ENCODE measurements around the gene ACADM. TPM values are rescaled to one million over a fixed set of nuclear protein-coding genes. Genes with fewer than 3 reads are reported as not detected.

The ACADM gene
- total and polyA plus RNA-seq, 2 experiments from 2014 or later = 37.7 to 52.8 TPM

DNA sequence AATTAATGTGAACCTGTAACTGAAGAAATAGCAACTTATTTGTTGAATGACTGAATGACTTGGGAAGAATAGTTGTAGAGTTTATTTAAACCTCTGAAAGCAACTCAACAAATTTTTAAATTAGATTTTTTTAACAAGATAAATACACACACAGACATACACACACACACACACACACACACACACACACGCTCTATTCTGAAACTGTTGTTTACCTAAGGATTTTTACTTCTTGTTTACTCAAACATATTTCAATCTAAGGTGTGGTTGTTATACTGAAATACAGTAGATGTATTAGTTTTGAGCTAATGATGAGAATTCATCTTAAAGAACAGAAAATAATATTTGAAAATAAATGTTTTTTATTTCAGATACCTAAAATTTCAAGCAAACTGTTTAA lies 11.5 kb downstream of the ACADM start:
- Histone ChIP-seq H3K79me2 (replicated peaks; ENCODE audit: insufficient read depth) (no peaks in the 10 kb centered on the region; the same call in 1 of the 2 replicates), H2AFZ (no peak overlapping the region), H3K9me2 (ENCODE audit: insufficient read depth) (no peaks in the 10 kb centered on the region), H3K4me1 (ENCODE audit: insufficient read depth) (no peaks in the 10 kb centered on the region), H3F3A (replicated peaks; ENCODE audit: low read depth) (no peaks in the 10 kb centered on the region), H4K20me1 (replicated peaks; ENCODE audit: insufficient read depth) (no peaks in the 10 kb centered on the region; the same call in 1 of the 2 replicates), H3K4me3 (no peak overlapping the region), H3K27me3 (ENCODE audit: insufficient read depth) (no peaks in the 10 kb centered on the region), H3K36me3 (ENCODE audit: insufficient read depth) (peaks cover 21% of the 10 kb centered on the region), H3K27ac (ENCODE audit: low read depth) (no peak overlapping the region), H3K4me2 (no peak overlapping the region)
- no peaks in the 10 kb centered on the region for H3K4me1 Mint-ChIP-seq
- DNase-seq (ENCODE audit: low spot score) = no peak
- TF ChIP-seq ZNF114 (CRISPR knock-in tag; IDR thresholded peaks at IDR 0.05) (no peak), POLR2AphosphoS5 (IDR thresholded peaks at IDR 0.05; ENCODE audit: low read depth) (no peak), ZNF331 (CRISPR knock-in tag; IDR thresholded peaks at IDR 0.05; ENCODE audit: low read depth) (no peak), EZH2phosphoT487 (IDR thresholded peaks at IDR 0.05; ENCODE audit: unreplicated experiment) (no peak), EZH2 (IDR thresholded peaks at IDR 0.05; ENCODE audit: low read depth, unreplicated experiment) (no peak), CREB1 (CRISPR knock-in tag; IDR thresholded peaks at IDR 0.05; ENCODE audit: low read depth) (no peak), STAT1 (IDR thresholded peaks at IDR 0.05; ENCODE audit: unreplicated experiment) (no peak), NANOG (IDR thresholded peaks at IDR 0.05; ENCODE audit: borderline replicate concordance) (no peak), JUNB (IDR thresholded peaks at IDR 0.05; ENCODE audit: unreplicated experiment) (no peak)
- TF ChIP-seq, protein P1, sequence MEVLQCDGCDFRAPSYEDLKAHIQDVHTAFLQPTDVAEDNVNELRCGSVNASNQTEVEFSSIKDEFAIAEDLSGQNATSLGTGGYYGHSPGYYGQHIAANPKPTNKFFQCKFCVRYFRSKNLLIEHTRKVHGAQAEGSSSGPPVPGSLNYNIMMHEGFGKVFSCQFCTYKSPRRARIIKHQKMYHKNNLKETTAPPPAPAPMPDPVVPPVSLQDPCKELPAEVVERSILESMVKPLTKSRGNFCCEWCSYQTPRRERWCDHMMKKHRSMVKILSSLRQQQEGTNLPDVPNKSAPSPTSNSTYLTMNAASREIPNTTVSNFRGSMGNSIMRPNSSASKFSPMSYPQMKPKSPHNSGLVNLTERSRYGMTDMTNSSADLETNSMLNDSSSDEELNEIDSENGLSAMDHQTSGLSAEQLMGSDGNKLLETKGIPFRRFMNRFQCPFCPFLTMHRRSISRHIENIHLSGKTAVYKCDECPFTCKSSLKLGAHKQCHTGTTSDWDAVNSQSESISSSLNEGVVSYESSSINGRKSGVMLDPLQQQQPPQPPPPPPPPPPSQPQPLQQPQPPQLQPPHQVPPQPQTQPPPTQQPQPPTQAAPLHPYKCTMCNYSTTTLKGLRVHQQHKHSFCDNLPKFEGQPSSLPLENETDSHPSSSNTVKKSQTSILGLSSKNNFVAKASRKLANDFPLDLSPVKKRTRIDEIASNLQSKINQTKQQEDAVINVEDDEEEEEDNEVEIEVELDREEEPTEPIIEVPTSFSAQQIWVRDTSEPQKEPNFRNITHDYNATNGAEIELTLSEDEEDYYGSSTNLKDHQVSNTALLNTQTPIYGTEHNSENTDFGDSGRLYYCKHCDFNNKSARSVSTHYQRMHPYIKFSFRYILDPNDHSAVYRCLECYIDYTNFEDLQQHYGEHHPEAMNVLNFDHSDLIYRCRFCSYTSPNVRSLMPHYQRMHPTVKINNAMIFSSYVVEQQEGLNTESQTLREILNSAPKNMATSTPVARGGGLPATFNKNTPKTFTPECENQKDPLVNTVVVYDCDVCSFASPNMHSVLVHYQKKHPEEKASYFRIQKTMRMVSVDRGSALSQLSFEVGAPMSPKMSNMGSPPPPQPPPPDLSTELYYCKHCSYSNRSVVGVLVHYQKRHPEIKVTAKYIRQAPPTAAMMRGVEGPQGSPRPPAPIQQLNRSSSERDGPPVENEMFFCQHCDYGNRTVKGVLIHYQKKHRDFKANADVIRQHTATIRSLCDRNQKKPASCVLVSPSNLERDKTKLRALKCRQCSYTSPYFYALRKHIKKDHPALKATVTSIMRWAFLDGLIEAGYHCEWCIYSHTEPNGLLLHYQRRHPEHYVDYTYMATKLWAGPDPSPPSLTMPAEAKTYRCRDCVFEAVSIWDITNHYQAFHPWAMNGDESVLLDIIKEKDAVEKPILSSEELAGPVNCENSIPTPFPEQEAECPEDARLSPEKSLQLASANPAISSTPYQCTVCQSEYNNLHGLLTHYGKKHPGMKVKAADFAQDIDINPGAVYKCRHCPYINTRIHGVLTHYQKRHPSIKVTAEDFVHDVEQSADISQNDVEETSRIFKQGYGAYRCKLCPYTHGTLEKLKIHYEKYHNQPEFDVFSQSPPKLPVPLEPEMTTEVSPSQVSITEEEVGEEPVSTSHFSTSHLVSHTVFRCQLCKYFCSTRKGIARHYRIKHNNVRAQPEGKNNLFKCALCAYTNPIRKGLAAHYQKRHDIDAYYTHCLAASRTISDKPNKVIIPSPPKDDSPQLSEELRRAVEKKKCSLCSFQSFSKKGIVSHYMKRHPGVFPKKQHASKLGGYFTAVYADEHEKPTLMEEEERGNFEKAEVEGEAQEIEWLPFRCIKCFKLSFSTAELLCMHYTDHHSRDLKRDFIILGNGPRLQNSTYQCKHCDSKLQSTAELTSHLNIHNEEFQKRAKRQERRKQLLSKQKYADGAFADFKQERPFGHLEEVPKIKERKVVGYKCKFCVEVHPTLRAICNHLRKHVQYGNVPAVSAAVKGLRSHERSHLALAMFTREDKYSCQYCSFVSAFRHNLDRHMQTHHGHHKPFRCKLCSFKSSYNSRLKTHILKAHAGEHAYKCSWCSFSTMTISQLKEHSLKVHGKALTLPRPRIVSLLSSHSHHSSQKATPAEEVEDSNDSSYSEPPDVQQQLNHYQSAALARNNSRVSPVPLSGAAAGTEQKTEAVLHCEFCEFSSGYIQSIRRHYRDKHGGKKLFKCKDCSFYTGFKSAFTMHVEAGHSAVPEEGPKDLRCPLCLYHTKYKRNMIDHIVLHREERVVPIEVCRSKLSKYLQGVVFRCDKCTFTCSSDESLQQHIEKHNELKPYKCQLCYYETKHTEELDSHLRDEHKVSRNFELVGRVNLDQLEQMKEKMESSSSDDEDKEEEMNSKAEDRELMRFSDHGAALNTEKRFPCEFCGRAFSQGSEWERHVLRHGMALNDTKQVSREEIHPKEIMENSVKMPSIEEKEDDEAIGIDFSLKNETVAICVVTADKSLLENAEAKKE (CRISPR knock-in tag; IDR thresholded peaks at IDR 0.05) = no peak
- TF ChIP-seq, protein P2, sequence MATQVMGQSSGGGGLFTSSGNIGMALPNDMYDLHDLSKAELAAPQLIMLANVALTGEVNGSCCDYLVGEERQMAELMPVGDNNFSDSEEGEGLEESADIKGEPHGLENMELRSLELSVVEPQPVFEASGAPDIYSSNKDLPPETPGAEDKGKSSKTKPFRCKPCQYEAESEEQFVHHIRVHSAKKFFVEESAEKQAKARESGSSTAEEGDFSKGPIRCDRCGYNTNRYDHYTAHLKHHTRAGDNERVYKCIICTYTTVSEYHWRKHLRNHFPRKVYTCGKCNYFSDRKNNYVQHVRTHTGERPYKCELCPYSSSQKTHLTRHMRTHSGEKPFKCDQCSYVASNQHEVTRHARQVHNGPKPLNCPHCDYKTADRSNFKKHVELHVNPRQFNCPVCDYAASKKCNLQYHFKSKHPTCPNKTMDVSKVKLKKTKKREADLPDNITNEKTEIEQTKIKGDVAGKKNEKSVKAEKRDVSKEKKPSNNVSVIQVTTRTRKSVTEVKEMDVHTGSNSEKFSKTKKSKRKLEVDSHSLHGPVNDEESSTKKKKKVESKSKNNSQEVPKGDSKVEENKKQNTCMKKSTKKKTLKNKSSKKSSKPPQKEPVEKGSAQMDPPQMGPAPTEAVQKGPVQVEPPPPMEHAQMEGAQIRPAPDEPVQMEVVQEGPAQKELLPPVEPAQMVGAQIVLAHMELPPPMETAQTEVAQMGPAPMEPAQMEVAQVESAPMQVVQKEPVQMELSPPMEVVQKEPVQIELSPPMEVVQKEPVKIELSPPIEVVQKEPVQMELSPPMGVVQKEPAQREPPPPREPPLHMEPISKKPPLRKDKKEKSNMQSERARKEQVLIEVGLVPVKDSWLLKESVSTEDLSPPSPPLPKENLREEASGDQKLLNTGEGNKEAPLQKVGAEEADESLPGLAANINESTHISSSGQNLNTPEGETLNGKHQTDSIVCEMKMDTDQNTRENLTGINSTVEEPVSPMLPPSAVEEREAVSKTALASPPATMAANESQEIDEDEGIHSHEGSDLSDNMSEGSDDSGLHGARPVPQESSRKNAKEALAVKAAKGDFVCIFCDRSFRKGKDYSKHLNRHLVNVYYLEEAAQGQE (IDR thresholded peaks at IDR 0.05; ENCODE audit: unreplicated experiment) = no peak
- TF ChIP-seq, protein P3, sequence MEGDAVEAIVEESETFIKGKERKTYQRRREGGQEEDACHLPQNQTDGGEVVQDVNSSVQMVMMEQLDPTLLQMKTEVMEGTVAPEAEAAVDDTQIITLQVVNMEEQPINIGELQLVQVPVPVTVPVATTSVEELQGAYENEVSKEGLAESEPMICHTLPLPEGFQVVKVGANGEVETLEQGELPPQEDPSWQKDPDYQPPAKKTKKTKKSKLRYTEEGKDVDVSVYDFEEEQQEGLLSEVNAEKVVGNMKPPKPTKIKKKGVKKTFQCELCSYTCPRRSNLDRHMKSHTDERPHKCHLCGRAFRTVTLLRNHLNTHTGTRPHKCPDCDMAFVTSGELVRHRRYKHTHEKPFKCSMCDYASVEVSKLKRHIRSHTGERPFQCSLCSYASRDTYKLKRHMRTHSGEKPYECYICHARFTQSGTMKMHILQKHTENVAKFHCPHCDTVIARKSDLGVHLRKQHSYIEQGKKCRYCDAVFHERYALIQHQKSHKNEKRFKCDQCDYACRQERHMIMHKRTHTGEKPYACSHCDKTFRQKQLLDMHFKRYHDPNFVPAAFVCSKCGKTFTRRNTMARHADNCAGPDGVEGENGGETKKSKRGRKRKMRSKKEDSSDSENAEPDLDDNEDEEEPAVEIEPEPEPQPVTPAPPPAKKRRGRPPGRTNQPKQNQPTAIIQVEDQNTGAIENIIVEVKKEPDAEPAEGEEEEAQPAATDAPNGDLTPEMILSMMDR (conservative IDR thresholded peaks at IDR 0.05; ENCODE audit: low read depth in 2 of 2) = no peak
- TF ChIP-seq, protein P4, sequence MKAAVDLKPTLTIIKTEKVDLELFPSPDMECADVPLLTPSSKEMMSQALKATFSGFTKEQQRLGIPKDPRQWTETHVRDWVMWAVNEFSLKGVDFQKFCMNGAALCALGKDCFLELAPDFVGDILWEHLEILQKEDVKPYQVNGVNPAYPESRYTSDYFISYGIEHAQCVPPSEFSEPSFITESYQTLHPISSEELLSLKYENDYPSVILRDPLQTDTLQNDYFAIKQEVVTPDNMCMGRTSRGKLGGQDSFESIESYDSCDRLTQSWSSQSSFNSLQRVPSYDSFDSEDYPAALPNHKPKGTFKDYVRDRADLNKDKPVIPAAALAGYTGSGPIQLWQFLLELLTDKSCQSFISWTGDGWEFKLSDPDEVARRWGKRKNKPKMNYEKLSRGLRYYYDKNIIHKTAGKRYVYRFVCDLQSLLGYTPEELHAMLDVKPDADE (IDR thresholded peaks at IDR 0.05) = no peak
- no peak overlapping the region for H3K27ac Mint-ChIP-seq
- no peaks in the 10 kb centered on the region for H3K9me3 Mint-ChIP-seq
- H3K36me3 Mint-ChIP-seq (ENCODE audit: low read depth) = peaks cover 24% of the 10 kb centered on the region; the same call in 2 of the 3 replicates
- no peaks in the 10 kb centered on the region for H3K27me3 Mint-ChIP-seq (ENCODE audit: insufficient read depth, low read depth, poor library complexity)
- no peak overlapping the region for H3K4me3 Mint-ChIP-seq
- no peak for ATAC-seq
